Astrocyte (in vitro differentiated cells and primary cell): ENCODE results near the gene INPP5F.

ENCODE experiments used
- CTCF ChIP-seq: IDR thresholded peaks from 2 replicates; pipeline ENCODE4 v1.5.1; 2011; ENCODE audit warnings: low read depth, mild to moderate bottlenecking, inconsistent platforms, low read length, moderate library complexity; ENCODE audit not compliant: insufficient read depth
- EZH2 ChIP-seq: IDR thresholded peaks from 2 replicates; pipeline ENCODE4 v1.6.1; 2012; ENCODE audit warnings: mild to moderate bottlenecking, low read length, inconsistent platforms; ENCODE audit not compliant: insufficient read depth

GRCh38 chr10:119680050-119680449 lies 45.8 kb upstream of the INPP5F start:
- no peak for TF ChIP-seq EZH2
- TF ChIP-seq CTCF = no peak
